T-helper 2 cell treated with Interferon-gamma antibody and Interleukin-4, amounts not matched to agents 5 μg/mL and 100 μg/mL, for 36 hours (primary cell): Measurements from ENCODE around the gene CSNK2A3.

ENCODE experiments used
- DNase-seq: peaks from one replicate; pipeline ENCODE4 v3.0.0; 2021; ENCODE audit warnings: low spot score
- H3K27ac Mint-ChIP-seq: one replicate; pipeline ENCODE4 v1.8.0; 2021; ENCODE audit warnings: mild to moderate bottlenecking, mixed read lengths
- H3K27me3 Mint-ChIP-seq: one replicate; pipeline ENCODE4 v1.8.0; 2021; ENCODE audit warnings: low read depth, mixed read lengths
- H3K36me3 Mint-ChIP-seq: one replicate; pipeline ENCODE4 v1.8.0; 2021; ENCODE audit warnings: low read depth, mixed read lengths
- H3K4me1 Mint-ChIP-seq: one replicate; pipeline ENCODE4 v1.8.0; 2021; ENCODE audit warnings: low read depth, mixed read lengths
- H3K4me3 Mint-ChIP-seq: one replicate; pipeline ENCODE4 v1.8.0; 2022; ENCODE audit warnings: mild to moderate bottlenecking, moderate library complexity, mixed read lengths
- H3K9me3 Mint-ChIP-seq: one replicate; pipeline ENCODE4 v1.8.0; 2021; ENCODE audit warnings: mixed read lengths

CSNK2A3 gene

DNA sequence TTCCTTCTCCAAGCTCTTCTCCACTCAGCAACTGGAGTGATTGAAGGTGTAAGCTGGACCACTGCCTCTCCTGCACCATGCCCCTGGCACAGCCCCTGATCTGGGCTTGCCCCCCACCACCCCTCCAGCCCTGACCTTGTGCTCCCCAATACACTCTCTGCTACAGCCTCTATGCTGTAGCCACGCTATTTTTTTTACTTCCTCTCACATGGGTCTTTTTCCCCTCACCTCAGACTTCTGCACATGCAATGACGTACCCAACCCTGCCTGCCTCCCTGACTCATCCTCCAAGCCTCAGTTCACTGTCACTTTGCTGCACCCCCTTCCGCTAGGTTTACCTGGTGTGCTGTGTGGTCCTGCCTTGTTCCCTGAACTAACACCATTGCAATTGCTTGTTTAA, 9.0 kb downstream of the CSNK2A3 start:
- peaks cover 3% of the 10 kb centered on the region for H3K4me1 Mint-ChIP-seq
- H3K27me3 Mint-ChIP-seq, result no peaks in the 10 kb centered on the region
- H3K36me3 Mint-ChIP-seq, result no peaks in the 10 kb centered on the region
- H3K27ac Mint-ChIP-seq, result no peak overlapping the region
- no peaks in the 10 kb centered on the region for H3K9me3 Mint-ChIP-seq
- DNase-seq, result no peak
- no peak overlapping the region for H3K4me3 Mint-ChIP-seq

DNA sequence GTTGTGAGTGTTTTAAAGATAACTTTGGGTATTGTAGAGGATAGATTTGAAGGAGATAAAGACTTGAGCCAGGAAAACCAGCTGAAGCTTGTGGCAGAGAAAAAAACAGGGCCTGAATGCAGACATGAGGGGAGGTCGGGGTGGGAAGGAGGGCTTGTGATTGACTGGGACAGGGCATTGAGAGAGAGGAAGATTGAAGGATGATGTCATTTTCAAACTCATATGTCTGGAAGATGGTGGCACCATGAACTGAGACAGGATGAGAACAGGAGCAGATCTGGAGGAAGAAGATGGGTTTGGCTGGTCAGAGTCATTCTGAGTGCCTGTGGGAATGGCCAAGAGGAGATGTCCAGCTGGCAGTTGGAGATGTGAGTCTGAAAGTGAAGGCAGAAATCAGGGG, 14.7 kb downstream of the CSNK2A3 start:
- H3K27me3 Mint-ChIP-seq, result no peaks in the 10 kb centered on the region
- H3K27ac Mint-ChIP-seq, result no peak overlapping the region

DNA sequence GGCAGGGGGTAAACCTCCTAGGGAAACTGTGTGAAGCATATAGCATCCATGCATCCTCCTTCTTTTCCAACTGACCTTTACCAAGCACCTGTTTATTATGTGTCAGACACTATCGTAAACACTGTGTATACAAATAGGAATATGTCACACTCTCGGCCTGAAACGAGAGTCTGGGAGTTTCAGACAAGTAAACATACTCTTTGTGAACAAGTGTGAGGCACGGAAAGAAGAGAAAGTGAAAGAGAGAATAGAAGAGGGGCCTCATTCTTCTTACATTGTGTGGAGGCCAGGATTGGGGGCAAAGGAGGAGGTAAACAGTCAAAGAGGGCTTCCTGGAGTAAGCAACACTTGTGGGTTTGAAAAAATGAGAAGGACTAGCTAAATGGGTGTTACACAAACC, 16.4 kb downstream of the CSNK2A3 start:
- no peaks in the 10 kb centered on the region for H3K9me3 Mint-ChIP-seq
- no peaks in the 10 kb centered on the region for H3K27me3 Mint-ChIP-seq
- H3K4me1 Mint-ChIP-seq, result peaks cover 2% of the 10 kb centered on the region
- H3K36me3 Mint-ChIP-seq, result no peaks in the 10 kb centered on the region
- H3K27ac Mint-ChIP-seq, result no peak overlapping the region
- no peak for DNase-seq
- no peak overlapping the region for H3K4me3 Mint-ChIP-seq

More for the DNA sequence above, 14.7 kb downstream of the CSNK2A3 start:
- H3K4me3 Mint-ChIP-seq, result no peak overlapping the region
- H3K4me1 Mint-ChIP-seq, result peaks cover 2% of the 10 kb centered on the region
- no peaks in the 10 kb centered on the region for H3K9me3 Mint-ChIP-seq
- DNase-seq, result no peak
- H3K36me3 Mint-ChIP-seq, result no peaks in the 10 kb centered on the region

DNA sequence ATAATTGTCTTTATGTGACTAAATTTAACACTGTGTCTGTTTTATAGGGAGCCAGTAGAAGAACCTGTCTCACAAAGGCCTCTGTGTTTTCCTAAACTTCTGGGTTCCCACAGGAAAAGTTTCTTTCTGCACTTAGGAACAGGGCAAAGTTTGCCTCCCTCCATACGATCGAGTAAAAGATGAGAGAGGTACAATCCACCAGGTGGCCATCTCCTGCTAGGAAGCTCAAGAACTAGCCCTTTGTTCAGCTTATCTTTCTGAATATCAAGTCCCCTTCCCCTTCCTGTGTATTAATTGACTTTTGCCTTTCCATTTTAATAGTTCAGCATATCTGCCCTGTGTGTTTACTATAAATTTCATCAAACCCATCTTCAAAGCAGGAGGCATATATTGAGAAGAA, 18.0 kb downstream of the CSNK2A3 start:
- Mint-ChIP-seq H3K27me3 (no peaks in the 10 kb centered on the region), H3K9me3 (no peaks in the 10 kb centered on the region), H3K36me3 (no peaks in the 10 kb centered on the region), H3K4me3 (no peak overlapping the region), H3K4me1 (peaks cover 2% of the 10 kb centered on the region), H3K27ac (no peak overlapping the region)
- DNase-seq, result no peak

DNA sequence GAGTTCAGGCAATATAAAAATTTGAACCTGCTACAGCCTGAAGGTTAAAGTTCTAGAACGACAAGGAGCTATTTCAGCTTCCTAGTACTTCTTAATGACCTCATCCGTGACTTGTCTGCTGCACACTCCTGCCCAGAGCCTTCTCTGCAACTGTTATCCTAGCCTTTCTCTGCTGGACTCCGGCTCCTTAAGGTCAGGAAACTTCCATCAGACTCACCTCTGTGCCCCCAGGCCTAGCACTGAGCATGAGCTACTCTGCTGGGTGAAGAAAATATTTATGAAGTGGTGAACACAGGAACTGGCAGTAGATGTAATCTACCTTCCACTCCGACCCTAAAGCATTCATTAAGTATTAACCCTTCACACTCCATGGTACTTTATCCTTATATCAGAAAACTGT, 18.4 kb downstream of the CSNK2A3 start:
- Mint-ChIP-seq H3K4me1 (peaks cover 2% of the 10 kb centered on the region), H3K36me3 (no peaks in the 10 kb centered on the region), H3K27ac (no peak overlapping the region), H3K4me3 (no peak overlapping the region), H3K27me3 (no peaks in the 10 kb centered on the region), H3K9me3 (no peaks in the 10 kb centered on the region)
- DNase-seq, result no peak

DNA sequence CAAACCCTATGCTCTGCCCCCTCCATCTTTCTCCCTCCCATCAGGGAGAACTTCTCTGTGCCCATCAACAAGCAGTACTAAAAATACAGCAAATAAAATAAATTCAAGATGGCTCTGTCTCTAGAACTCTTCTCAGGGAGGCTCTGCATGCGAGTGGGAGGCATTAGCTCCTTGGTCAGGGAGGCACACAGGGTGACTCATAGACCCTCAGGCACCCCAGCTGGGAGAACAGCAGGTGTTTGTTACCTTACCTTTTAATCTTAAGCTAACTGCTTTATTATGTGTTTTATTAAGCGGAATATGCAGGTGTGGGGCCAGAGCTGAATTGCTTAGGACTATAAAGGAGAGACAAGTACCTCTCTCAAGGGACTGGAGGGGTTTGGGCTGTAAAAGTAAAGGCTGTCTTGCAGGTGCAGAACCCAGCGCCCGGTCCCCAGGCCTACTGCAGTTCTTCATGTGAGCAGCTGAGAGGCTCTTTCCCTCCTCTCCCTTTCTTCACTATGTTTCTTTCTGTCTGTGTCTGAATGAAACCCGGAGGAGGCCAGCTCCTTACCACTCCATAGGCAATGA, 20.8 kb downstream of the CSNK2A3 start:
- Mint-ChIP-seq H3K4me3 (no peak overlapping the region), H3K4me1 (peaks cover 2% of the 10 kb centered on the region), H3K9me3 (no peaks in the 10 kb centered on the region), H3K36me3 (no peaks in the 10 kb centered on the region), H3K27ac (no peak overlapping the region), H3K27me3 (no peaks in the 10 kb centered on the region)
- DNase-seq, result no peak

DNA sequence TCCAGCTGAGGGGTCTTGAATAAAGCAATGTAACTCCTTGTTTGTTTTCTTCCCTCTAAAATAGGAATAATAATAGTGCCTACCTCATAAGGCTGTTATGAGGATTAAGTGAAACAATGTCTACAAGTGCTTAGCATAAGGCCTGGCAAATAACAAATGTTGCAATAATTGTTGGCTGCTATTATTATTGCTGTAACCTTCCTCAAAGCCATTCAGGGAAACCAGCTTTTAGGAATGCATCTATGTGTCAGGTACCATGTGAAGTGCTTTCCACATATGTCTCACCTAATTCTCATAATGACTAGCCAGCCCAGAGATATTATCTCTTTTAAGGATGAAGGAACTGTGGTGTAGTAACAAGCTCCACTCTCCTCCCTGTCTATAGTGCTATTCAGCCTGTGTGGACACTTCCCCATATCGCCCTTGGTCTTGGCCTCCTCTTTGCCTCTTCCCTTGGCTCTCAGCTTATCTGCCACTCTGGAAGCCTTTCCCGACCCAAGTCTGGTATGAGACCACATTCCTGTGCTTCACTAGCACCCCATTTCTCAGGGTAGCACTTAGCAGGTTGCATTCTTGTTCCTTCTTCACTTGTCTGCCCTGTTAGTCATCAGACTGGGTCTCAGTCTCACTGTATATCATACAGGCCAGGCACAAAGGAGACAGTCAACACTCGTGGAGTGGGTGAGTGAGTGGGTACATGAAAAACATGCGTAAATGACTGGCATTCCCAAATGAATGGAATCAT, 23.8 kb downstream of the CSNK2A3 start:
- no peaks in the 10 kb centered on the region for H3K36me3 Mint-ChIP-seq
- no peak overlapping the region for H3K4me3 Mint-ChIP-seq
- H3K27me3 Mint-ChIP-seq, result no peaks in the 10 kb centered on the region
- H3K27ac Mint-ChIP-seq, result no peak overlapping the region
- no peak for DNase-seq
- H3K4me1 Mint-ChIP-seq, result no peaks in the 10 kb centered on the region
- no peaks in the 10 kb centered on the region for H3K9me3 Mint-ChIP-seq

DNA sequence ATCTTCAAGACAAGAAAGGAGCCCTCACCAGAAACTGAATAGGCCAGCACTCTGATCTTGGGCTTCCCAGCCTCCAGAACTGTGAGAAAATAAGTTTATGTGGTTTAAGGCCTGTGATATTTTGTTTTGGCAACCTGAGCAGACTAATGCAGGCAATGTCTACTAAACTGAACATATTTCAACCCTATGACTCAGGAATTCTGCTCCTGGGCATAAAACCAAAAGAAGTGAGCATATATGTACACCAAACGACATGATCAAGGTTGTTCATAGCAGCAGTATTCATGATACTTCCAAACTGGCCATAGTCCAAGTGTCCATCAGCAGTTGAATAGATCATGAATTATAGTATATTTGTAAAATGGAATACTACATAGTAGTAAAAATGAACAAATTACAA, 29.0 kb downstream of the CSNK2A3 start:
- Mint-ChIP-seq H3K4me1 (no peaks in the 10 kb centered on the region), H3K4me3 (no peak overlapping the region)
- no peak for DNase-seq

DNA sequence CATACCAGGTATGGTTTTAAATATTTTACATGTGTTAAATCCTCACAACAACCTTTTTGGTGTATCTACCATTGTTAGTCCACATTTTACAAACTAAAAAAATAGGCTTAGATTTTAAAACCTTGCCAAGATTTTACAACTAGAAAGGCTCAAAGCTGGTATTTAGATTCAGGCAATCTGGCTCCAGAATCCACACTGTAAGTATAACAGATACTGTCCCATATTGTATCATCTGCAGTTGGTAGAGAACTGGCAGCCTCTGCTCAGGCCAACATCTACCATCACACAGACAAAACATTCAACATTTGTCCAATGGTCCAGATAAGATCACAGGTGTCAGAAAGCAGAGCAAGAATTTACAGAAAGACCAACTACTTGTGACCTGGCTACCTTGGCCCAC, 30.9 kb downstream of the CSNK2A3 start:
- Mint-ChIP-seq H3K4me1 (no peaks in the 10 kb centered on the region), H3K4me3 (no peak overlapping the region), H3K9me3 (no peaks in the 10 kb centered on the region), H3K27me3 (no peaks in the 10 kb centered on the region), H3K36me3 (no peaks in the 10 kb centered on the region), H3K27ac (no peak overlapping the region)
- DNase-seq, result no peak

More for the DNA sequence above, 29.0 kb downstream of the CSNK2A3 start:
- Mint-ChIP-seq H3K27me3 (no peaks in the 10 kb centered on the region), H3K36me3 (no peaks in the 10 kb centered on the region), H3K9me3 (no peaks in the 10 kb centered on the region), H3K27ac (no peak overlapping the region)

DNA sequence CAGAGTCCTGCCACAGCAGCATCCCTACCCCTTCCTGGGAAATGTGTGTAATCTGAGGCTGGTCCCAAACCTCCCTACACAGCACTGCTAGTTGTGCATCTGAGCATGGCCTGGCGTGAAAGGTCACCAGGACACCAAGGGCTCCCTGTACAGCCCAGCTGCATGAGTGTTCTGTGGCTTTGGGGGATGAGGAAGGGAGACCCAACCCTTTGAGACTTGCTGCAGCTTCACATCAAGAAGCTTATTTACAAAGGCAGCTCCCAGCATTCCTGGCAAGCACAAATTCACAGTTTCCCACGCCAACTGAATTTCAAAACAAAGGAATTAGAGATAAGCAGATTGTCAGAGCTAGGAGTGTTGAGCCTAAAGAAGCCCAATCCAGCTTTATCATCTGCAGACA, 32.2 kb downstream of the CSNK2A3 start:
- Mint-ChIP-seq H3K27ac (no peak overlapping the region), H3K27me3 (no peaks in the 10 kb centered on the region)
- DNase-seq, result no peak

DNA sequence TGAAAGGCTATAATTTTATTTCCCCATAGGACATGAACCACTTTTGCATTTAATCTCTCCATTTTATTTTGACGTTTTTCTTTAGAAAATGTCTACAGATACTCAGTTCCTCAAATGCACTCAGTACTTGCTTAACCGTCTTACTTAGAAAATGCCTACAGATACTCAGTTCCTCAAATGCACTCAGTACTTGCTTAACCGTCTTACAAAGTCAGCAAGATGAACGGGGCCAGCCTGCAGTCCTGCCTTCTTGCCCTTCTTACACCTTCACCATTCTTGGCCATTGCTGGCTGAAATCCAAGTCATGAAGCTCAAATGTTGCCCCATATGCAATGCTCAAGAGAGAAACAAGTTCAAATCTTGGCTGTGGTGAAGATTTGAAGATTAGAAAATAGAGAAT, 34.1 kb downstream of the CSNK2A3 start:
- Mint-ChIP-seq H3K4me1 (no peaks in the 10 kb centered on the region), H3K4me3 (no peak overlapping the region), H3K9me3 (no peaks in the 10 kb centered on the region), H3K27ac (no peak overlapping the region), H3K36me3 (no peaks in the 10 kb centered on the region), H3K27me3 (no peaks in the 10 kb centered on the region)
- DNase-seq, result no peak

More for the DNA sequence above, 32.2 kb downstream of the CSNK2A3 start:
- no peaks in the 10 kb centered on the region for H3K9me3 Mint-ChIP-seq
- no peak overlapping the region for H3K4me3 Mint-ChIP-seq
- no peaks in the 10 kb centered on the region for H3K36me3 Mint-ChIP-seq
- H3K4me1 Mint-ChIP-seq, result no peaks in the 10 kb centered on the region

DNA sequence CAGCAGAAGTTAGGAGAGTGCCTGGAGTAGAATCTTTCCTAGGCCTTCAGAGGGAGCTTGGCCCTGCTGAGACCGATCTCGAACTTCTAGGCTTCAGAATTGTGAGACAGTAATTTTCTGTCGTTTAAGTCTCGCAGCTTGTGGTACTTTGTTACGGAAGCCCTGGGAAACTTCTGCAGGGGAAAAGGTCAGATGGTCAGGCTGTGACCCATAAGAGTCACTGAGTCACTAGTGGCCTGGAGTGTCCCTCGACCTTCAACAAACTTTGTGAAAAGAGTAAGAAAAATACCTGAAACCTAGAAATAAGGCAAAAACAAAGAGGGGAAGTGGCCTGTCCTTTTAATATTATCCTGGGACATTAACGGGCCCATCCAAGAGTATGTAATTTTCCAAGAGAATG, 34.6 kb downstream of the CSNK2A3 start:
- Mint-ChIP-seq H3K4me3 (no peak overlapping the region), H3K27ac (no peak overlapping the region), H3K4me1 (no peaks in the 10 kb centered on the region), H3K36me3 (no peaks in the 10 kb centered on the region), H3K9me3 (no peaks in the 10 kb centered on the region), H3K27me3 (no peaks in the 10 kb centered on the region)
- DNase-seq, result no peak

DNA sequence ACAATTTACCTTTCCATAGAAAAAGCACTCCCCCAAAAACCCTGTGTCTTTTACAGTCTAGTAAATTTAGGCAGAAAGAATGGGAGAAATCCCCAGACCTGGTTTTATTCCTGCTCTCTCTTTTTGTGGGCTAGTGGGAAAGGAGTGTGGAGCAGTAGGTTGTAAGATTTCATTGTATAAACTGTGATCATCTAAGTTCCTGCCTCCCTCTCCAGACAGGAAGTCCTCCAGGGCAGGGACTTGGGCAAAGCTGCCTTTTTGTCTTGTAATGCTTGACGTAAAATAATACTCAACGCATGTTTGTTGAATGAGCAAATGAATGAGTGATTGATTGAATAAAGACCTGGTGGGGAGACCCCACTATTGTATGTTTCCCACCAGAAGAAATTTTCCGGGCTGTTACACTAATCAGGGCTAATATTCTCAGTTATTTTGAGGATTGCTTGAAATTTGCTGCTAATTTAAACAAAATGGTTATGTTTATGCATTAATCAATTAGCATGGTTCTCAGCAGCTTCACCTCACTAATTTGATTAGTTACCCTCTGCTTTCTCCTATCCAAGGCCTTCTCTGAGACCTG, 36.3 kb downstream of the CSNK2A3 start:
- no peak overlapping the region for H3K27ac Mint-ChIP-seq
- H3K4me1 Mint-ChIP-seq, result no peaks in the 10 kb centered on the region
- no peak overlapping the region for H3K4me3 Mint-ChIP-seq
- H3K27me3 Mint-ChIP-seq, result no peaks in the 10 kb centered on the region
- DNase-seq, result no peak
- H3K36me3 Mint-ChIP-seq, result no peaks in the 10 kb centered on the region
- no peaks in the 10 kb centered on the region for H3K9me3 Mint-ChIP-seq

DNA sequence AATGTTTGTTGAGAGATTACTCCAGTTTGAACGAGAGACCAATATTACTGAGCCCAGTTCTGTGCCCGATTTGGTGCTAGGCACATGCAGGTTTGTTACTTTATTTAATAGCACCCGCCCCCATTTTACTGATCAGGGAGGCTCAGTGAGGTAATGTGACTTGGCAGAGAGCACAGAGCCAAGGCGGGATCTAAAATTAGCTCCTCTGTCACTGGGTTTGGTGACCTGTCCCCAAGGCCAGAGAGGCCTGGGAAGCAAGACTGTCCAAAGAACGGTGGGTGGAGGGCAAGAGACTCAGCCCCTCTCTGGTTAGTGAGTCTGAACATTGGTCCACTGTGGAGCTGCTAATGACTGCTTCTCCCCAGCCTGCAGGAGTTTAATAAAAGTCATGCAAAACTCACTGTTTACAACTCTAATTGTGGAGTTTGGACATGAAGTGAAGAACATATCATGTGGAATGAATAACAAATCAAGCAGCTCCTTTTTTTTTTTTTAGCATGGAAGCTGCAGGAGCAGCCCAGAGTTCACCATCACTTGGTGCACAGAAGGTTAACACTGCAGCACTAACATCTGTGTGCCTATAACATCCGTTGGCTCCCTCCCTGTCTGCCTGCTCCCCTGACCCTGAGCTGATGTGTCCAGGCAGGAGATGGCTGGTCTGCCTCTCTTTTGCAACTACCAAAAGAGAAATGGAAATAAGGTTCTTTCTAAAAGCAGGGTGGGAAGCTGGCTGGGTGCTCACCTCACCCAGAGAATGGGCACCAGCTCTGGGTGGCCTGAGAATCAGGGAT, 39.0 kb downstream of the CSNK2A3 start:
- H3K4me3 Mint-ChIP-seq, result no peak overlapping the region
- H3K9me3 Mint-ChIP-seq, result no peaks in the 10 kb centered on the region
- no peaks in the 10 kb centered on the region for H3K27me3 Mint-ChIP-seq
- H3K36me3 Mint-ChIP-seq, result no peaks in the 10 kb centered on the region
- no peak for DNase-seq
- no peak overlapping the region for H3K27ac Mint-ChIP-seq
- peaks cover 8% of the 10 kb centered on the region for H3K4me1 Mint-ChIP-seq
